Ectodermal cell (in vitro differentiated cells): ENCODE data around the gene OXNAD1.

Source experiments
- H3K27ac ChIP-seq: 2 replicates; pipeline ENCODE4 v1.7.0; 2013; ENCODE audit warnings: mild to moderate bottlenecking, low read depth, low read length; ENCODE audit not compliant: insufficient read depth, poor library complexity, severe bottlenecking
- H3K27me3 ChIP-seq: 2 replicates; pipeline ENCODE4 v1.7.0; 2013; ENCODE audit warnings: mild to moderate bottlenecking, low read length; ENCODE audit not compliant: insufficient read depth, control insufficient read depth, poor library complexity, severe bottlenecking
- H3K36me3 ChIP-seq: one replicate; pipeline ENCODE4 v1.7.0; 2013; ENCODE audit warnings: low read length; ENCODE audit not compliant: control insufficient read depth, insufficient read depth
- H3K4me1 ChIP-seq: one replicate; pipeline ENCODE4 v1.7.0; 2013; ENCODE audit warnings: low read length; ENCODE audit not compliant: control insufficient read depth, insufficient read depth
- H3K4me3 ChIP-seq: 2 replicates; pipeline ENCODE4 v1.7.0; 2013; ENCODE audit warnings: low read depth, low read length, control low read depth; ENCODE audit not compliant: insufficient read depth
- H3K9me3 ChIP-seq: 2 replicates; pipeline ENCODE4 v1.7.0; 2013; ENCODE audit warnings: mild to moderate bottlenecking, low read length, moderate library complexity; ENCODE audit not compliant: control insufficient read depth
- whole genome bisulfite sequencing, 2 experiments: methylation state at CpG; one replicate each; pipeline ENCODE4 v1.1.7; 2013; ENCODE audit warnings: missing lambda C conversion rate in 2 of 2; 5-methylcytosine and 5-hydroxymethylcytosine counted together

OXNAD1 gene

GRCh38 chr3:16255326-16255725 is 9.7 kb upstream of the OXNAD1 start:
- 90 to 97% methylated on average over 2 of the region's 3 CpGs for WGBS, 2 experiments

GRCh38 chr3:16255726-16256125 is 9.3 kb upstream of the OXNAD1 start:
- no peak overlapping the region for H3K4me3 ChIP-seq
- H3K27ac ChIP-seq = no peak overlapping the region
- no peaks in the 10 kb centered on the region for H3K36me3 ChIP-seq
- no peaks in the 10 kb centered on the region for H3K9me3 ChIP-seq
- H3K27me3 ChIP-seq = no peaks in the 10 kb centered on the region
- 83 to 87% methylated on average over 5 of the region's 5 CpGs for WGBS, 2 experiments
- H3K4me1 ChIP-seq = no peaks in the 10 kb centered on the region

More at GRCh38 chr3:16255326-16255725, 9.7 kb upstream of the OXNAD1 start:
- Histone ChIP-seq H3K4me1 (no peaks in the 10 kb centered on the region), H3K9me3 (no peaks in the 10 kb centered on the region), H3K4me3 (no peak overlapping the region), H3K36me3 (no peaks in the 10 kb centered on the region), H3K27me3 (no peaks in the 10 kb centered on the region), H3K27ac (no peak overlapping the region)

DNA sequence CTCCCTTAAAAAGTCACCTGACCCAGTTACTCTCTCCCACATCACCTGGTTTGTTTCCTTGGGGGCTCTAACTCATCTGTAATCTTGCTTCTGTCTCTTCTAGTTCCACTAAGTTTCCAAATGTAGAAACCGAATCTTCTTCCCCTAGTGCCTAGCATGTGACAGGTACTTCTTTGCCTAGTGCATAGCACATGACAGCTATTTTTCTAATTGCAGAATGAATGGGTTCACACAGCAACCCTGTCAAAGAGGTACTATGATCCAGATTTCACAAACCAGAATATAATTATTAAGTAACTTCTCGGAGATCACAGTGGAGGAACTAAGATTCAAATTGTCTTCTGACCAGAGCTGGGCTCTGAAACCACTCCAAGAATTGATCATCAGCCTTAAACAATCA is 7.7 kb upstream of the OXNAD1 start:
- 94 to 98% methylated on average over 2 of the region's 2 CpGs for WGBS, 2 experiments
- Histone ChIP-seq H3K4me3 (no peak overlapping the region), H3K27ac (no peak overlapping the region), H3K36me3 (no peaks in the 10 kb centered on the region), H3K4me1 (no peaks in the 10 kb centered on the region), H3K9me3 (no peaks in the 10 kb centered on the region), H3K27me3 (no peaks in the 10 kb centered on the region)

- Histone ChIP-seq H3K36me3 (no peaks in the 10 kb centered on the region), H3K9me3 (no peaks in the 10 kb centered on the region), H3K27me3 (no peaks in the 10 kb centered on the region), H3K4me3 (no peak overlapping the region), H3K4me1 (peaks cover 1% of the 10 kb centered on the region), H3K27ac (no peak overlapping the region)
- WGBS, 2 experiments = 93 to 97% methylated on average over 5 of the region's 5 CpGs
These were observed 6.8 kb upstream of the OXNAD1 start for GRCh38 chr3:16258177-16258576.

DNA sequence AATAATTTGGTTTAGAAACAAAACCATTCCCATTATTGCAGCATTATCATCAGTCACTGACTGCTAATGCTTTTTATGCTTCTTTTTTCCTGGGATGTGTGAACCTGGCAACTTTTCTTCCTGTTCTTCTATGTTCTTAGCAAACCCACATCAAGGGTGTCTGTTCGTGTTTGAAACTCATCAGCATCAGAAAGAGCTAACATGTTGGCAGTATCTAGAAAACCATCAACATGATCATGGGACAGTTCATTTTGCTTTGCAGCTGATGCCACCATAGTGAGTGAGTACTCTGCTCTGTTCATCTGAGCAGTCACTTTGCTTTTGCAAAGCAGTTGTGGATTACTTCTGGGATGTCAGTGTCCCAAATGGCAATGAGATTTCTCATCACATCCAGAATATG is 6.1 kb upstream of the OXNAD1 start:
- no peaks in the 10 kb centered on the region for H3K27me3 ChIP-seq
- no peaks in the 10 kb centered on the region for H3K9me3 ChIP-seq
- WGBS, 2 experiments = 93 to 94% methylated on average over 1 of the region's 1 CpG
- H3K27ac ChIP-seq = no peak overlapping the region
- no peaks in the 10 kb centered on the region for H3K36me3 ChIP-seq
- no peak overlapping the region for H3K4me3 ChIP-seq
- H3K4me1 ChIP-seq = peaks cover 8% of the 10 kb centered on the region

DNA sequence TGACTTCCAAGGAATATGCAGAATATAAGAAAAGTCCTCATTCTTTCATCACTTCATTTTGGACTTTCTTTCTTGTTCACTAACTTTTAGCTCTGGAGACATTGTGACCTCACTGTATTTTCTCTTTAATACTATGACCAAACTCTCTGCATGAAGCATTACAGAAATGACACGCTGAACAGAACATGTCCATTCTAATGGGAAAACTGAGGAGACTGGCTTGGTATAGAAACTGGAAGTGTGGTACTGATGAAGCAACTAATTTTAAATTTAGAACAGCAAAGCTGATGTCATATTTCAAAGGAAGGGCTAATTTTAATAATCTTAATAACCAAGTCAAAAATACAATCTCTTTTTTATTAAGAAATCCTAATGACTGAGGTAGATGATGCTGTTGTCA is 5.0 kb upstream of the OXNAD1 start:
- peaks cover 10% of the 10 kb centered on the region for H3K4me1 ChIP-seq
- 88 to 100% methylated on average over 1 of the region's 1 CpG for WGBS, 2 experiments

DNA sequence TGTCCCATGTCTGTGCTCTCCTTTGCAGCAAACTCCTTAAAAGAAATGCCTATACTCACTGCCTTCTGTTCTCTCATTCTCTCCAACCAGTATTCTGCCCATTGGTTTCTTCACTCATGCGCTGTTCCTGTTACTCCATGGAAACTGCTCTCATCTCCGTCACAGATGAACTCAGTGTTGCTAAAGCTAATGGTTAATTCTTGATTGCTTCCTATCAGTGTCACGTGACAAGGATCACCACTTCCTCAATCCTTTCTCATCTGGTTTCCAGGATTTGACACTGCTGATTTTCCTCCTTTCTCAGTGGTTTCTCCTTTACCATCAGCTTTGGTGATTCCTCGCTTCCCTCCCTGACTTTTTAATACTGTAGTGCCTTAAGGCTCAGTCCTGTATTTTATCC is 2.8 kb upstream of the OXNAD1 start:
- Histone ChIP-seq H3K27ac (no peak overlapping the region), H3K4me1 (peaks cover 21% of the 10 kb centered on the region), H3K27me3 (no peaks in the 10 kb centered on the region), H3K36me3 (no peaks in the 10 kb centered on the region), H3K9me3 (no peaks in the 10 kb centered on the region), H3K4me3 (no peak overlapping the region)
- 67 to 72% methylated on average over 4 of the region's 4 CpGs for WGBS, 2 experiments

More for the DNA sequence above, 5.0 kb upstream of the OXNAD1 start:
- Histone ChIP-seq H3K36me3 (no peaks in the 10 kb centered on the region), H3K27me3 (no peaks in the 10 kb centered on the region), H3K27ac (no peak overlapping the region), H3K4me3 (no peak overlapping the region), H3K9me3 (no peaks in the 10 kb centered on the region)

- Histone ChIP-seq H3K27ac (peak overlapping the region; percentile 70), H3K4me3 (peak overlapping the region; percentile 98), H3K4me1 (peaks cover 21% of the 10 kb centered on the region), H3K27me3 (no peaks in the 10 kb centered on the region), H3K9me3 (no peaks in the 10 kb centered on the region), H3K36me3 (no peaks in the 10 kb centered on the region)
- 2% methylated on average over 21 of the region's 21 CpGs for whole genome bisulfite sequencing, 2 experiments
These were observed 771 bp upstream of the OXNAD1 start for GRCh38 chr3:16264174-16264707.

GRCh38 chr3:16265455-16265786 is 409 bp downstream of the OXNAD1 start:
- no peaks in the 10 kb centered on the region for H3K9me3 ChIP-seq
- peak overlapping the region; percentile 98 for H3K4me3 ChIP-seq
- H3K4me1 ChIP-seq = peaks cover 21% of the 10 kb centered on the region
- WGBS, 2 experiments = 0 to 4% methylated on average over 4 to 6 of the region's 6 CpGs
- H3K27me3 ChIP-seq = no peaks in the 10 kb centered on the region
- H3K36me3 ChIP-seq = no peaks in the 10 kb centered on the region
- peak overlapping the region; percentile 91 for H3K27ac ChIP-seq

DNA sequence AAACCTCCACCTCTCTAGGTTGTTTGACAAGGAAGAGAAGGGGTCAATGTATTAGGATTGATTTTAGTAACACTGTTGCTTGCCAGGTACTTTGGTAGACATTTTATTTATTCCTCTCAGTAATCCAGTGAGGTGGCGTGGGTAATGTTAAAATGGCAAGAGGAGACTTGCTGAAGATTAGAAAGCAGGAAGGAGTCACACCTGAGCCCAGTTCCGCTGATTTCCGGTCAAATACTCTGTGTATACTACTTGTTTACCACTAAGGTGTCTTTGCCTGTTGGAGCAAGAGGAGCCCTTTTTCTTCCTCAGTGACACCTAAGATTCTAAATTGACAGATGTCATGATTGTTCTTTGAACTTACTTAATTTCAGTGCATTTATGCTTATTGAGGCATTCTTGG is 1.7 kb downstream of the OXNAD1 start:
- Histone ChIP-seq H3K4me3 (no peak overlapping the region), H3K27me3 (no peaks in the 10 kb centered on the region), H3K36me3 (peaks cover 5% of the 10 kb centered on the region), H3K27ac (no peak overlapping the region), H3K4me1 (peaks cover 21% of the 10 kb centered on the region), H3K9me3 (no peaks in the 10 kb centered on the region)
- 93 to 100% methylated on average over 3 of the region's 3 CpGs for WGBS, 2 experiments

DNA sequence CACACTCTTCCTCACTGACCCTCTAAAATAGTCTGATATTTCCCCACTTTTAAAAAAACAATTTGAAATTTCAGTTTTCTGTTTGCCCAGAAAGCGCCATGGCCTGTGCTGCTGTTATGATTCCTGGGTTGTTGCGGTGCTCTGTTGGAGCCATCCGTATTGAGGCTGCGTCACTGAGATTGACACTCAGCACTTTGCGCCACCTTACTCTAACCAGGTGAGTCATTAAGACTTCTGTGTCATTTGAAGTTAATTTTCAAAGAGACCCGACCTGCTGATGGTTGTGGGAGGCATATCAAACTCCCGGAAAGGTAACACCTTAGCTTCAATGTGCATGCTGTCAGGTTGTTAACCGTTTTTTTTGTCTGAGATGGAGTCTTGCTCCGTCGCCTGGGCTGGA is 5.8 kb downstream of the OXNAD1 start:
- no peak overlapping the region for H3K27ac ChIP-seq
- peaks cover 8% of the 10 kb centered on the region for H3K4me1 ChIP-seq
- H3K9me3 ChIP-seq = no peaks in the 10 kb centered on the region
- no peaks in the 10 kb centered on the region for H3K27me3 ChIP-seq
- no peak overlapping the region for H3K4me3 ChIP-seq
- 94 to 95% methylated on average over 10 of the region's 10 CpGs for WGBS, 2 experiments
- H3K36me3 ChIP-seq = peaks cover 5% of the 10 kb centered on the region
